ENCODE measurements around the gene CAMK1D.

DNA sequence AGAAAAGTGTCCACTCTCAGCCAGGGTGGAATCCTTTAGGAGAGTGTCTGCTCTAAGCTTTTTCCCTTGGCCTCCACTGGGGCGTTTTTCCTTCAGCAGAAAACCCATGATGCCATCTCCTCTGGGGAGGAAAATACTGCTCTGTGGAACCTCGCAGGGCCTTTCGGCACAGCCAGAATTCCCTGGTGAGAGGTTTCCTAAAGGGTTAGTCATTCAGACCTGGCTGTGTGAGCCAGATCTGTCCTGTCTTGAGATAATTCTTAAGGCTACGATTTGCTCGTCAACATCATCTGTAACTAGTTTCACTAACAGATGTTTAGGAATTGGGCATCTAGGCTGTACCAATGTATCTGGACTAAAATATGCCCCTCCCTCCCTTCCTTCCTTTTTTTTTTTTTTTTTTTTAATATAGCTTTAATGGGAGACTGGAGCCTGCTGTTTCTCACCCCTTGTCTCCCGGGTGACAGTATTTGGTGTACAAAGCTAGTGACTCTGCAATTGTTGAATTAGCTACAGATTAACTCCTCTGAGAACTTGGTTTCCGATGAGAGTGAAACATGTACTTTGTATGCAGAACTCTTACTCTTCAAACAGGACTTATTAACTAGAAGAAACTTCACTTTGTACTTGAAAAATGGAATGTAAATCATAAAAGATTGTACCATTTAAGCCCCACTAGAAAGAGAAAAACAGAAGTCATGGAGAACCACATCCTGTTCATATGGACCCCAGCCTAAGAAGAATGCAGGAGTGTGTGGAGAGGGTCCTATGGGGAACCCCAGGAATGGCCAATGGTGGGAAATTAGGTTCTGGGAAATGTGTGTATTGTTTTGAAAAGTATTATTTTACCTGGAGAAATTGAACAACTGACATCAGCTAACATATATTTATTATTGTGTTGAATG is 230.9 kb downstream of the CAMK1D start:
- no peak for TF ChIP-seq POLR2A (IDR thresholded peaks at IDR 0.05)
- TF ChIP-seq, protein P1, sequence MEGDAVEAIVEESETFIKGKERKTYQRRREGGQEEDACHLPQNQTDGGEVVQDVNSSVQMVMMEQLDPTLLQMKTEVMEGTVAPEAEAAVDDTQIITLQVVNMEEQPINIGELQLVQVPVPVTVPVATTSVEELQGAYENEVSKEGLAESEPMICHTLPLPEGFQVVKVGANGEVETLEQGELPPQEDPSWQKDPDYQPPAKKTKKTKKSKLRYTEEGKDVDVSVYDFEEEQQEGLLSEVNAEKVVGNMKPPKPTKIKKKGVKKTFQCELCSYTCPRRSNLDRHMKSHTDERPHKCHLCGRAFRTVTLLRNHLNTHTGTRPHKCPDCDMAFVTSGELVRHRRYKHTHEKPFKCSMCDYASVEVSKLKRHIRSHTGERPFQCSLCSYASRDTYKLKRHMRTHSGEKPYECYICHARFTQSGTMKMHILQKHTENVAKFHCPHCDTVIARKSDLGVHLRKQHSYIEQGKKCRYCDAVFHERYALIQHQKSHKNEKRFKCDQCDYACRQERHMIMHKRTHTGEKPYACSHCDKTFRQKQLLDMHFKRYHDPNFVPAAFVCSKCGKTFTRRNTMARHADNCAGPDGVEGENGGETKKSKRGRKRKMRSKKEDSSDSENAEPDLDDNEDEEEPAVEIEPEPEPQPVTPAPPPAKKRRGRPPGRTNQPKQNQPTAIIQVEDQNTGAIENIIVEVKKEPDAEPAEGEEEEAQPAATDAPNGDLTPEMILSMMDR (IDR thresholded peaks at IDR 0.05) = no peak

All from heart left ventricle (tissue), 13 donors.